ENCODE results near the gene CD3G.

Gene CD3G

DNA sequence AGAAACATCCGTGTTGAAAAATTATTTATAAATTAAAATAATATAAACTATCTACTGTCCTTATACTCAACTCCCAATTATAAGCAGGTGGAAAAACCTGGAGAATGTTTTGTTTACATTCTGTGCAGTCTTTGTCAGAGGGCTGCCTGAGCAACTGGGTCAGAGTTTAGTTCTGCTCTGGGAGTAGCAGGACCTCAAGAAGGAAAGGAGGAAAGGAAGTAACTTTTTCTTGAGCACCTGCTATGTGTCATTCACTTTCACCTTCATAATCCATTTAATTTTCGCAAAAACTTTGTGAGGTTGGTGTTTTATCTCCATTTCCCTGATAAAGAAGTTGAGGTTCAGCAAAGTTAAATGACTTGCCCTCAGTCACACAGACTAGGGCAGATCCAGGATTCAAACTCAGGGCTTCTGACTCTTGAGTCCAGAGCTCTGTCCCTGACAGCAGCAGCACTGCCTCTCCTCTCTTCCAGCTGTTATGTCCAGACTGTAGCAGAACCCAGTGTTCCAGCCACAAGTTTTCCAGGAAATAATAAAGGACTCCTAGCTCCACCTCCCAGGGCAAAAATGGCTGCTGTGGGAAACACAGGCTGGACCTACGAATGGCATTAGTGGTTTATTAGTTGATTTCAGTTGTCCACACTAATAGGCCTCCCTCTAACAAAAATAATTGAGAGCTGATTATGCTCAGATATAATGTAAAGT is 33.2 kb upstream of the CD3G start:
- Histone ChIP-seq H3K27me3 (ENCODE audit: control insufficient read depth, insufficient read depth, low read length) (no peaks in the 10 kb centered on the region), H3K4me1 (peaks cover under 1% of the 10 kb centered on the region), H2AFZ (no peak overlapping the region), H3K4me3 (ENCODE audit: low read depth, low read length) (no peak overlapping the region), H3K79me2 (no peaks in the 10 kb centered on the region), H3K36me3 (ENCODE audit: control insufficient read depth, insufficient read depth, low read length) (no peaks in the 10 kb centered on the region), H3K4me2 (ENCODE audit: low read length) (no peak overlapping the region), H3K27ac (no peak overlapping the region), H3K9me3 (ENCODE audit: control insufficient read depth, low read length) (no peaks in the 10 kb centered on the region), H3K9ac (no peak overlapping the region)
- TF ChIP-seq, protein P1, sequence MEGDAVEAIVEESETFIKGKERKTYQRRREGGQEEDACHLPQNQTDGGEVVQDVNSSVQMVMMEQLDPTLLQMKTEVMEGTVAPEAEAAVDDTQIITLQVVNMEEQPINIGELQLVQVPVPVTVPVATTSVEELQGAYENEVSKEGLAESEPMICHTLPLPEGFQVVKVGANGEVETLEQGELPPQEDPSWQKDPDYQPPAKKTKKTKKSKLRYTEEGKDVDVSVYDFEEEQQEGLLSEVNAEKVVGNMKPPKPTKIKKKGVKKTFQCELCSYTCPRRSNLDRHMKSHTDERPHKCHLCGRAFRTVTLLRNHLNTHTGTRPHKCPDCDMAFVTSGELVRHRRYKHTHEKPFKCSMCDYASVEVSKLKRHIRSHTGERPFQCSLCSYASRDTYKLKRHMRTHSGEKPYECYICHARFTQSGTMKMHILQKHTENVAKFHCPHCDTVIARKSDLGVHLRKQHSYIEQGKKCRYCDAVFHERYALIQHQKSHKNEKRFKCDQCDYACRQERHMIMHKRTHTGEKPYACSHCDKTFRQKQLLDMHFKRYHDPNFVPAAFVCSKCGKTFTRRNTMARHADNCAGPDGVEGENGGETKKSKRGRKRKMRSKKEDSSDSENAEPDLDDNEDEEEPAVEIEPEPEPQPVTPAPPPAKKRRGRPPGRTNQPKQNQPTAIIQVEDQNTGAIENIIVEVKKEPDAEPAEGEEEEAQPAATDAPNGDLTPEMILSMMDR (IDR thresholded peaks at IDR 0.05) = no peak

DNA sequence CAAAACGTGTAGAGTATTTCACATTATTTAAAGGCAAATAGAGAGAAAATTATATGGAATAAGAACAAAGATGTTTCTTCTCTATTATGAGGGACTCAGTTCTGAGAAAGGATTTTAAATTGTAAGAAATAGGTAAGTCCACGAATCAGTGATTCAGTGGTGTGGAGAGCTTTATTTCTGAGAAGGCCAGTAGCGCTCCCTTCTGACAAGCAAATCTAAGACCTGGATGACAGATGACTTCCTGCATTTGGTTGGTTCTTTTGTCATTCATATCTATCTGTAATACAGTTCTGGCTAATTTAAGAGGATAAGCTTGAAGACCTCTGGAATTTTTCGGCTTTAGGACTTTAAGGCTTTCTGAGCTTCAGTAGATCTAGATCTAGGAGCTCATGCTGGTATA is 32.6 kb upstream of the CD3G start:
- H3K4me1 ChIP-seq = peaks cover 4% of the 10 kb centered on the region
- no peak overlapping the region for H3K27ac ChIP-seq
- no peak overlapping the region for H3K9ac ChIP-seq
- H3K79me2 ChIP-seq = no peaks in the 10 kb centered on the region
- no peak overlapping the region for H3K4me2 ChIP-seq (ENCODE audit: low read length)
- no peak overlapping the region for H2AFZ ChIP-seq
- TF ChIP-seq, protein P1 (IDR thresholded peaks at IDR 0.05) = no peak
- H3K36me3 ChIP-seq (ENCODE audit: control insufficient read depth, insufficient read depth, low read length) = no peaks in the 10 kb centered on the region
- H3K4me3 ChIP-seq (ENCODE audit: low read depth, low read length) = no peak overlapping the region
- H3K27me3 ChIP-seq (ENCODE audit: control insufficient read depth, insufficient read depth, low read length) = no peaks in the 10 kb centered on the region
- no peaks in the 10 kb centered on the region for H3K9me3 ChIP-seq (ENCODE audit: control insufficient read depth, low read length)

DNA sequence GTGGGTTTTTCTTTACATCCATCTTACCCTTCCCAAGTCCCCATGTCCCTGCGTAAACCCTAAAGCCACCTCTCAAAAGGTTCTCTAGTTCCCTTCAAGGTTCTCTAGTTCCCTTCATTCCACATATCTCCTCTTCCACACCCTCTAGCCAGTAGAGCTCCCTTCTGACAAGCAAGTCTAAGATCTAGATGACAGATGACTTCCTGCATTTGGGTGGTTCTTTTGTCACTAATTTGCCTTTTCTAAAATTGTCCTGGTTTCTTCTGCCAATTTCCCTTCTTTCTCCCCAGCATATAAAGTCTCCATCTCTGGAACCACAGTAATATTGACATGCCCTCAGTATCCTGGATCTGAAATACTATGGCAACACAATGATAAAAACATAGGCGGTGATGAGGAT is 31.8 kb upstream of the CD3G start:
- Histone ChIP-seq H3K9me3 (ENCODE audit: control insufficient read depth, low read length) (no peaks in the 10 kb centered on the region), H3K79me2 (no peaks in the 10 kb centered on the region), H3K4me2 (ENCODE audit: low read length) (no peak overlapping the region), H3K27ac (no peak overlapping the region), H3K36me3 (ENCODE audit: control insufficient read depth, insufficient read depth, low read length) (no peaks in the 10 kb centered on the region), H3K9ac (no peak overlapping the region), H3K4me3 (ENCODE audit: low read depth, low read length) (no peak overlapping the region), H3K27me3 (ENCODE audit: control insufficient read depth, insufficient read depth, low read length) (no peaks in the 10 kb centered on the region), H3K4me1 (peaks cover 4% of the 10 kb centered on the region), H2AFZ (no peak overlapping the region)
- TF ChIP-seq, protein P1 (IDR thresholded peaks at IDR 0.05) = no peak

DNA sequence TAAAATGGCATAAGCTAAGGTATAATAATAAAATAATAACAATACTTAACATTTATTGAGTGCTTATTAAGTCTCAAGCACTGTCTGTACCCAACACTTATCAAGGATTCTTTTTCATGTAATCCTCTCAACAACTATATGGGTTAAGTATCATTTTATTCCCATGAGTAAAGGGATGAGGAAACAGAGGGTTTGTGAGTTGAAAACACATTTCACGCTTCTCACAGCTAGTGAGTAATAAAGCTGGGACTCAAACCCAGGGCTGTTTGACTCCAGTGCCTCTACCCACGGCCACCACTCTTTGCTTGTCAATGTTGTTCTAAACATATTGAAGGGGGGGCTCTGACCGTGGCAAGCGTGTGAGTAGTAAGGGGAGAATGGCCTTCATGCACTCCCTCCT is 30.9 kb upstream of the CD3G start:
- Histone ChIP-seq H3K27ac (no peak overlapping the region), H3K27me3 (ENCODE audit: control insufficient read depth, insufficient read depth, low read length) (no peaks in the 10 kb centered on the region)
- TF ChIP-seq, protein P1 (IDR thresholded peaks at IDR 0.05) = no peak

DNA sequence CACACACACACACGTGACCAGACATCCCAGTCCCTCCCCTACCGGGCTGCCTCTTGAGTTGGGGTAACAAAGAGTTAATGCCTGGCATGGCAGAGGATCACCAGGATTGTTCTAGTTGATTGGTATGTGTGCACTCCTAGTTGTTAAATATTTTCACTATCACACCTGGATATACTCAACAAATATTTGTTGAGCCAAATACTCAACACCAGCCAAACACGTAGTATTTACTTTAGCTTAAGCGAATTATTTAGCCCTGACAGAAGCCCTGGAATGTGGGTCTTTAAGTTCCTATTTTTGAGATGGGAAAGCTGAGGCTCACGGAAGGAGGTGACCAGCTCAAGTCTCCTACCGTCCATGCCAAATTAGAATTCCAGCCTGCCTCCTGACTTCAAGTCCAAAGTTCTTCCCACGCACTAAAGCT is 29.1 kb upstream of the CD3G start:
- Histone ChIP-seq H3K9ac (no peak overlapping the region), H3K27ac (no peak overlapping the region)
- TF ChIP-seq, protein P1 (IDR thresholded peaks at IDR 0.05) = no peak

More for the DNA sequence above, 30.9 kb upstream of the CD3G start:
- no peak overlapping the region for H3K9ac ChIP-seq
- no peaks in the 10 kb centered on the region for H3K36me3 ChIP-seq (ENCODE audit: control insufficient read depth, insufficient read depth, low read length)
- no peak overlapping the region for H3K4me2 ChIP-seq (ENCODE audit: low read length)
- H3K4me3 ChIP-seq (ENCODE audit: low read depth, low read length) = no peak overlapping the region
- peaks cover 4% of the 10 kb centered on the region for H3K4me1 ChIP-seq
- no peak overlapping the region for H2AFZ ChIP-seq
- H3K9me3 ChIP-seq (ENCODE audit: control insufficient read depth, low read length) = no peaks in the 10 kb centered on the region
- no peaks in the 10 kb centered on the region for H3K79me2 ChIP-seq

More for the DNA sequence above, 29.1 kb upstream of the CD3G start:
- no peak overlapping the region for H3K4me2 ChIP-seq (ENCODE audit: low read length)
- no peaks in the 10 kb centered on the region for H3K9me3 ChIP-seq (ENCODE audit: control insufficient read depth, low read length)
- no peaks in the 10 kb centered on the region for H3K27me3 ChIP-seq (ENCODE audit: control insufficient read depth, insufficient read depth, low read length)
- H2AFZ ChIP-seq = no peak overlapping the region
- no peaks in the 10 kb centered on the region for H3K36me3 ChIP-seq (ENCODE audit: control insufficient read depth, insufficient read depth, low read length)
- peaks cover 4% of the 10 kb centered on the region for H3K4me1 ChIP-seq
- H3K4me3 ChIP-seq (ENCODE audit: low read depth, low read length) = no peak overlapping the region
- no peaks in the 10 kb centered on the region for H3K79me2 ChIP-seq

Data from parathyroid adenoma (tissue), 2 donors.